ENCODE results near the gene TRO. TPM values are rescaled to one million over a fixed set of nuclear protein-coding genes. Genes with fewer than 3 reads are reported as not detected.

Gene TRO
- total and polyA plus RNA-seq, 3 donors from 2014 or later, result 11.3 to 31.2 (median 15.4) TPM

DNA sequence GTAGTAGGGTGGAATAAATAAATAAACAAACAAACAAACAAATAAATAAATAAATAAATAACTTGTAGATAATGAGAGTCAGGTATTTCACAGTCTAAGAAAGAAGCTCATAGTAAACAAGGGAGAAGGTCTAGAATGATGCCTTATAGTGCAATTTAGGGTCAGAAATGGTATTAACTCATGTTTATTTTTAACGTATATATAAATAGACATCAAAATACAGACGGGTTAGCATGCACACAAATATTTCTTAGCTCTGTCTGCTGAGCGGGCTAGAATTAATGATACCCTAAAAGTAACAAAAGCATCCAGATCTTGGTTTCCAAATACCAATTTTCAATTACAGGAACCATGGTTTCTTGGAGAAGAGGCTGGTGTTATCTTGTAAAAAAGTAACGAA lies 56.8 kb downstream of the TRO start:
- no peak for DNase-seq
- 74 to 86% methylated on average over 4 of the region's 4 CpGs for WGBS, 2 donors
- Histone ChIP-seq H3K4me1 (no peaks in the 10 kb centered on the region), H3K4me3 (no peak overlapping the region), H3K27me3 (no peaks in the 10 kb centered on the region), H3K36me3 (ENCODE audit: low read depth, missing control alignments) (no peaks in the 10 kb centered on the region), H3K9me3 (no peaks in the 10 kb centered on the region), H3K27ac (no peak overlapping the region)
- no peak for TF ChIP-seq POLR2A (IDR thresholded peaks at IDR 0.05)
- TF ChIP-seq, protein P1, sequence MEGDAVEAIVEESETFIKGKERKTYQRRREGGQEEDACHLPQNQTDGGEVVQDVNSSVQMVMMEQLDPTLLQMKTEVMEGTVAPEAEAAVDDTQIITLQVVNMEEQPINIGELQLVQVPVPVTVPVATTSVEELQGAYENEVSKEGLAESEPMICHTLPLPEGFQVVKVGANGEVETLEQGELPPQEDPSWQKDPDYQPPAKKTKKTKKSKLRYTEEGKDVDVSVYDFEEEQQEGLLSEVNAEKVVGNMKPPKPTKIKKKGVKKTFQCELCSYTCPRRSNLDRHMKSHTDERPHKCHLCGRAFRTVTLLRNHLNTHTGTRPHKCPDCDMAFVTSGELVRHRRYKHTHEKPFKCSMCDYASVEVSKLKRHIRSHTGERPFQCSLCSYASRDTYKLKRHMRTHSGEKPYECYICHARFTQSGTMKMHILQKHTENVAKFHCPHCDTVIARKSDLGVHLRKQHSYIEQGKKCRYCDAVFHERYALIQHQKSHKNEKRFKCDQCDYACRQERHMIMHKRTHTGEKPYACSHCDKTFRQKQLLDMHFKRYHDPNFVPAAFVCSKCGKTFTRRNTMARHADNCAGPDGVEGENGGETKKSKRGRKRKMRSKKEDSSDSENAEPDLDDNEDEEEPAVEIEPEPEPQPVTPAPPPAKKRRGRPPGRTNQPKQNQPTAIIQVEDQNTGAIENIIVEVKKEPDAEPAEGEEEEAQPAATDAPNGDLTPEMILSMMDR (IDR thresholded peaks at IDR 0.05), result no peak
- intact Hi-C loops (cut with DNase I; ENCODE audit: low total_unique reads), result no loop called here

DNA sequence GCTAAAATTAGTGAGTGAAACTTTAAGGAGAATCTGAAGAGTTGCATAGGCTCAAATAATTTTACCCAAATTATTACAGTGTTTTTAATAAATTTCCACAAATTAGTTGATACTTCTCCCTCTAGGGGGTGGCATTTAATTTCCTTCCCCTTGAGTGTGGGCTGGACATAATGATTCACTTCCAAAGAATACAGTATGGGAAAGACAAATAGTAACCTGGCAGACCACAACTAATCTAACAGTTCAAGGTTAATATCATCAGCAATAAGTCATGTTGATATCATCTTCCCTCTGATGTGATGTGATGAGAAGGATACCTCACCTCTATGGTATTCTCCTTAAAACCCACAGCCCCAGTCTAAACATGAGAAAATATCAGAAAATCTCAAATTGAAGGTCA lies 57.8 kb downstream of the TRO start:
- TF ChIP-seq, protein P1 (IDR thresholded peaks at IDR 0.05), result no peak
- TF ChIP-seq POLR2A (IDR thresholded peaks at IDR 0.05), result no peak
- no peaks in the 10 kb centered on the region for H3K4me1 ChIP-seq
- no peaks in the 10 kb centered on the region for H3K36me3 ChIP-seq (ENCODE audit: low read depth, missing control alignments)
- no peak overlapping the region for H3K27ac ChIP-seq
- no peaks in the 10 kb centered on the region for H3K27me3 ChIP-seq
- H3K9me3 ChIP-seq, result no peaks in the 10 kb centered on the region
- intact Hi-C loops (cut with DNase I; ENCODE audit: low total_unique reads), result no loop called here
- DNase-seq, result no peak
- H3K4me3 ChIP-seq, result no peak overlapping the region

DNA sequence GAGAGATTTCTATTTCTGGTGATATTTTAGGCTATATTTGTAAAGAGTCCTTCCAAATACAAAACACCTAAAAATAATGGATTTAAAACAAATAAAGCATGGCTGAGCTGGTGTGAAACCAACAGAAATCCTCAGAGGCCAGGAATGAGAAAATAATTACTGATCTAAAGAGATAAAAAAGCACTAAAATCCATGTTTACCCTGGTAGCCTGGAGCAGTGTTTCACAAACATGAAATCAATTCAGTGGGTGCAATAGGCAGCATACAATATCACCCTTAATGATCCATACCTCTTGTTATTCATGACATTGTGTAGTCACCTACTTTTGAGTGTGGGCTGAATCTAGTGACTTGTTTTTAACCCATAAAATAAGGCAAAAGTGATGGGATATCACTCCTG lies 58.8 kb downstream of the TRO start:
- Histone ChIP-seq H3K27ac (no peak overlapping the region), H3K36me3 (ENCODE audit: low read depth, missing control alignments) (no peaks in the 10 kb centered on the region), H3K27me3 (no peaks in the 10 kb centered on the region), H3K9me3 (no peaks in the 10 kb centered on the region), H3K4me1 (no peaks in the 10 kb centered on the region), H3K4me3 (no peak overlapping the region)
- DNase-seq, result no peak
- intact Hi-C loops (cut with DNase I; ENCODE audit: low total_unique reads), result no loop called here
- TF ChIP-seq, protein P1 (IDR thresholded peaks at IDR 0.05), result no peak
- TF ChIP-seq POLR2A (IDR thresholded peaks at IDR 0.05), result no peak

DNA sequence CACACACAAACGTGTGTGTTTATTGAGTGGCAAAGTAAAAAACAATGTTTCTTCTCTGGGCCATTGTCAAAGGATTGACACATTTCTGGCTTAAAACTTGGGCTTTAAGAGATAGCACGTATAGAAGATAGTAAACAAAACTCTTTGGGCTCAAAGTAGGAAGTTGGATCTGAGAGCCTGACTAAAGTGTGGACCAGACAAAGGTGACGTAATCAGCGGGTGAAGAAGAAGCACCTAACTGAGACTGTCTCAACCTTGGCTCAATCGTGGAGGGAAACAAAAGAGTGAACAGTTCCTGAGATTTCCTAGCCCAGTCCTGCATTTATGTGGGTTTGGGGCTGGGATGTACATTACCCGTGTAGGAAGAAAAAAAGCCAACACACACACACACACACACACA lies 59.7 kb downstream of the TRO start:
- Histone ChIP-seq H3K36me3 (ENCODE audit: low read depth, missing control alignments) (no peaks in the 10 kb centered on the region), H3K4me1 (no peaks in the 10 kb centered on the region), H3K27ac (no peak overlapping the region), H3K27me3 (no peaks in the 10 kb centered on the region), H3K4me3 (no peak overlapping the region), H3K9me3 (no peaks in the 10 kb centered on the region)
- DNase-seq, result no peak
- TF ChIP-seq POLR2A (IDR thresholded peaks at IDR 0.05), result no peak
- TF ChIP-seq, protein P1 (IDR thresholded peaks at IDR 0.05), result no peak
- WGBS, 2 donors, result 73 to 82% methylated on average over 6 of the region's 6 CpGs
- intact Hi-C loops (cut with DNase I; ENCODE audit: low total_unique reads), result no loop called here

Small RNA genes lying within 50 kb of the gene (small RNA-seq; reads per million reads assigned to genes)
- gene RF00614, result 0 reads per million in 2 donors

Other genes with a start within 250 kb of the TRO start
- under 1 TPM in 1 of 2 donors, not detected in 1; 0.06 TPM for gene ITIH6, start 122.6 kb upstream of the TRO start, total RNA-seq
- gene ITIH6, start 122.6 kb upstream of the TRO start, polyA plus RNA-seq (ENCODE audit: insufficient read depth, low read depth, low replicate concordance), result not detected
- 100 to 1,000 TPM; 206 to 288 TPM for gene MAGED2, start 113.1 kb upstream of the TRO start, total RNA-seq
- 179 TPM for gene MAGED2, start 113.1 kb upstream of the TRO start, polyA plus RNA-seq (ENCODE audit: insufficient read depth, low read depth, low replicate concordance)
- 1 to 10 TPM; 1.4 to 1.5 TPM for gene PFKFB1, start 73.4 kb downstream of the TRO start, total RNA-seq
- 1.0 TPM for gene PFKFB1, start 73.4 kb downstream of the TRO start, polyA plus RNA-seq (ENCODE audit: insufficient read depth, low read depth, low replicate concordance)
- gene APEX2, start 79.5 kb downstream of the TRO start, total RNA-seq, result 10 to 100 TPM; 13.1 to 16.6 TPM
- 10.4 TPM for gene APEX2, start 79.5 kb downstream of the TRO start, polyA plus RNA-seq (ENCODE audit: insufficient read depth, low read depth, low replicate concordance)
- under 1 TPM; 0.16 to 0.19 TPM for gene ALAS2, start 110.2 kb downstream of the TRO start, total RNA-seq
- gene ALAS2, start 110.2 kb downstream of the TRO start, polyA plus RNA-seq (ENCODE audit: insufficient read depth, low read depth, low replicate concordance), result 0.62 TPM
- gene PAGE2B, start 154.2 kb downstream of the TRO start, total RNA-seq, result 10 to 100 TPM; 33.9 to 50.8 TPM
- 86.8 TPM for gene PAGE2B, start 154.2 kb downstream of the TRO start, polyA plus RNA-seq (ENCODE audit: insufficient read depth, low read depth, low replicate concordance)
- gene PAGE2, start 168.2 kb downstream of the TRO start, total RNA-seq, result 10 to 100 TPM; 24.3 to 31.4 TPM
- 34.3 TPM for gene PAGE2, start 168.2 kb downstream of the TRO start, polyA plus RNA-seq (ENCODE audit: insufficient read depth, low read depth, low replicate concordance)